Measurements from ENCODE around the gene MYO10.

Gene MYO10

DNA sequence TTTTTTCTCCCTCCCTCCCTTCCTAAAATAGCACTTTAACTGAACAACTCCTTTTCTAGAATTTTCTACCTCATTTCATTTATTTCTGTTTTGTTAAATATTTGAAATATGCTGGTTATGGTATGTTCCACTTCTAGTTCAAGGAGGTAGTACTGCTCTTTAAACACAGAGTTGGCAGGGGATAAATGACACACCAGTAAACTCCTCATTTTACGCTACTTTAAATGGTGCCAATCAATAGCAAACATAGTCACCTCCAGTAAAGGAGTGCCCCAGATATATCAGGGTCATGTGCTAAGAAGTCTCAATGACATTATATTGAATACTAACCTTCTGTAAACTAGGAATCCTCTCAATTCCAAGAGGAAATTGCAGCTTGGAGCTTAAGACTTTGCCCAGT is 56.9 kb downstream of the MYO10 start:
- CTCF ChIA-PET, result no interaction called here
- H3K9me3 ChIP-seq (ENCODE audit: control insufficient read depth, insufficient read depth, low read depth, low read length), result peaks cover 4% of the 10 kb centered on the region
- no peak for TF ChIP-seq ZNF785 (tag by site-specific recombination; IDR thresholded peaks at IDR 0.05)
- TF ChIP-seq ZNF549 (tag by site-specific recombination; IDR thresholded peaks at IDR 0.05), result no peak
- TF ChIP-seq KLF10 (tag by site-specific recombination; IDR thresholded peaks at IDR 0.05), result no peak
- TF ChIP-seq ZFP41 (tag by site-specific recombination; IDR thresholded peaks at IDR 0.05; ENCODE audit: borderline replicate concordance), result no peak
- no peak for TF ChIP-seq ZNF292 (tag by site-specific recombination; IDR thresholded peaks at IDR 0.05; ENCODE audit: borderline replicate concordance, low read depth)
- TF ChIP-seq BCL6B (tag by site-specific recombination; IDR thresholded peaks at IDR 0.05), result no peak
- no peak for TF ChIP-seq ZNF112 (tag by site-specific recombination; IDR thresholded peaks at IDR 0.05)
- no peak for TF ChIP-seq ZNF623 (tag by site-specific recombination; IDR thresholded peaks at IDR 0.05)
- TF ChIP-seq, protein P1, sequence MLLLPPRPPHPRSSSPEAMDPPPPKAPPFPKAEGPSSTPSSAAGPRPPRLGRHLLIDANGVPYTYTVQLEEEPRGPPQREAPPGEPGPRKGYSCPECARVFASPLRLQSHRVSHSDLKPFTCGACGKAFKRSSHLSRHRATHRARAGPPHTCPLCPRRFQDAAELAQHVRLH (tag by site-specific recombination; IDR thresholded peaks at IDR 0.05), result no peak
- no peak for TF ChIP-seq PBX3 (CRISPR knock-in tag; IDR thresholded peaks at IDR 0.05)
- no peak for TF ChIP-seq ZNF121 (tag by site-specific recombination; IDR thresholded peaks at IDR 0.05)
- TF ChIP-seq KLF16 (tag by site-specific recombination; IDR thresholded peaks at IDR 0.05), result no peak
- no peak for TF ChIP-seq ZNF654 (tag by site-specific recombination; IDR thresholded peaks at IDR 0.05; ENCODE audit: low read depth)
- peaks cover 26% of the 10 kb centered on the region for H3K4me1 ChIP-seq (ENCODE audit: control insufficient read depth, insufficient read depth, low read length)
- peaks cover 7 to 10% of the 10 kb centered on the region in 2 experiments for H3K36me3 ChIP-seq (ENCODE audit: control insufficient read depth in 2 of 2, insufficient read depth in 1 of 2, low read length in 2 of 2)
- no peak overlapping the region for H3K27ac ChIP-seq (ENCODE audit: extremely low read depth, low read depth, low read length)
- POLR2A ChIA-PET, result no interaction called here
- no peak overlapping the region for H3K4me3 ChIP-seq (ENCODE audit: low read depth, low read length)

- H3K36me3 ChIP-seq (ENCODE audit: control insufficient read depth in 2 of 2, insufficient read depth in 1 of 2, low read length in 2 of 2), result peaks cover 10% of the 10 kb centered on the region in 2 experiments
- POLR2A ChIA-PET, result no interaction called here
- no peak overlapping the region for H3K4me3 ChIP-seq (ENCODE audit: low read depth, low read length)
- H3K9me3 ChIP-seq (ENCODE audit: control insufficient read depth, insufficient read depth, low read depth, low read length), result peaks cover 4% of the 10 kb centered on the region
- CTCF ChIA-PET, result no interaction called here
- peaks cover 22% of the 10 kb centered on the region for H3K4me1 ChIP-seq (ENCODE audit: control insufficient read depth, insufficient read depth, low read length)
- no peak overlapping the region for H3K27ac ChIP-seq (ENCODE audit: extremely low read depth, low read depth, low read length)
- no peak for TF ChIP-seq ZNF660 (tag by site-specific recombination; IDR thresholded peaks at IDR 0.05)
- no peak for TF ChIP-seq ZNF175 (tag by site-specific recombination; IDR thresholded peaks at IDR 0.05)
- no peak for TF ChIP-seq ZNF2 (tag by site-specific recombination; IDR thresholded peaks at IDR 0.05)
- TF ChIP-seq ZNF132 (tag by site-specific recombination; IDR thresholded peaks at IDR 0.05; ENCODE audit: borderline replicate concordance), result no peak
- TF ChIP-seq, protein P2, sequence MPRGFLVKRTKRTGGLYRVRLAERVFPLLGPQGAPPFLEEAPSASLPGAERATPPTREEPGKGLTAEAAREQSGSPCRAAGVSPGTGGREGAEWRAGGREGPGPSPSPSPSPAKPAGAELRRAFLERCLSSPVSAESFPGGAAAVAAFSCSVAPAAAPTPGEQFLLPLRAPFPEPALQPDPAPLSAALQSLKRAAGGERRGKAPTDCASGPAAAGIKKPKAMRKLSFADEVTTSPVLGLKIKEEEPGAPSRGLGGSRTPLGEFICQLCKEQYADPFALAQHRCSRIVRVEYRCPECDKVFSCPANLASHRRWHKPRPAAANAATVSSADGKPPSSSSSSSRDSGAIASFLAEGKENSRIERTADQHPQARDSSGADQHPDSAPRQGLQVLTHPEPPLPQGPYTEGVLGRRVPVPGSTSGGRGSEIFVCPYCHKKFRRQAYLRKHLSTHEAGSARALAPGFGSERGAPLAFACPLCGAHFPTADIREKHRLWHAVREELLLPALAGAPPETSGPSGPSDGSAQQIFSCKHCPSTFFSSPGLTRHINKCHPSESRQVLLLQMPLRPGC (tag by site-specific recombination; IDR thresholded peaks at IDR 0.05), result no peak
- no peak for TF ChIP-seq MEIS1 (CRISPR knock-in tag; IDR thresholded peaks at IDR 0.05; ENCODE audit: borderline replicate concordance)
- TF ChIP-seq ZNF341 (tag by site-specific recombination; IDR thresholded peaks at IDR 0.05; ENCODE audit: low read depth), result no peak
- TF ChIP-seq ZNF416 (tag by site-specific recombination; IDR thresholded peaks at IDR 0.05), result no peak
- no peak for TF ChIP-seq PRDM6 (tag by site-specific recombination; IDR thresholded peaks at IDR 0.05)
- TF ChIP-seq PRDM1 (tag by site-specific recombination; IDR thresholded peaks at IDR 0.05), result no peak
- TF ChIP-seq ZNF621 (tag by site-specific recombination; IDR thresholded peaks at IDR 0.05), result no peak
- TF ChIP-seq ZNF843 (tag by site-specific recombination; IDR thresholded peaks at IDR 0.05), result no peak
Measured at GRCh38 chr5:16877267-16877935, 58.7 kb downstream of the MYO10 start.
